A673 (cell line): Measurements from ENCODE around the gene ALPI. TPM values are rescaled to one million over a fixed set of nuclear protein-coding genes. Genes with fewer than 3 reads are reported as not detected.

Experiments used
- BruUV-seq: library from RNA; stranded (reverse); fragments of 400-500 nt; replicated peaks from 2 replicates; lab custom pipeline; 2021; lab: Mats Ljungman, UMichigan
- CTCF ChIA-PET: fragments of 300-600 bp; sonication (Branson Sonifier 250); formaldehyde crosslinking; loops from one replicate; lab custom pipeline; 2022; ENCODE audit warnings: antibody characterized with exemption; lab: Charles Lee
- POLR2A ChIA-PET: fragments of 300-600 bp; sonication (Branson Sonifier 250); formaldehyde crosslinking; loops from one replicate; lab custom pipeline; 2022; ENCODE audit warnings: antibody characterized with exemption; ENCODE audit not compliant: low non-redundant PET; lab: Charles Lee
- DNase-seq: peaks from one replicate; pipeline ENCODE4 v3.0.0-alpha.2; 2015; ENCODE audit warnings: low spot score
- H3K27ac ChIP-seq: fragments of 200-600 bp; sonication (generic); 2 replicates; pipeline ENCODE4 v1.5.1; 2016; ENCODE audit warnings: mixed run types, low read depth, mild to moderate bottlenecking, mixed read lengths, antibody characterized with exemption, low read length; ENCODE audit not compliant: poor library complexity, severe bottlenecking
- H3K27me3 ChIP-seq: fragments of 200-600 bp; sonication (generic); replicated peaks from 2 replicates; pipeline ENCODE4 v1.6.1; 2017; ENCODE audit warnings: mixed run types, low read depth, mild to moderate bottlenecking, mixed read lengths, antibody characterized with exemption, low read length; ENCODE audit not compliant: insufficient read depth, poor library complexity
- H3K36me3 ChIP-seq: fragments of 200-600 bp; sonication (generic); 2 replicates; pipeline ENCODE4 v1.6.1; 2016; ENCODE audit warnings: mixed run types, mild to moderate bottlenecking, mixed read lengths, antibody characterized with exemption, low read length; ENCODE audit not compliant: insufficient read depth, poor library complexity, severe bottlenecking
- H3K4me1 ChIP-seq: fragments of 200-600 bp; sonication (generic); 2 replicates; pipeline ENCODE4 v1.6.1; 2017; ENCODE audit warnings: mixed run types, mild to moderate bottlenecking, mixed read lengths, antibody characterized with exemption, low read length; ENCODE audit not compliant: insufficient read depth, poor library complexity, severe bottlenecking
- H3K4me3 ChIP-seq: fragments of 200-600 bp; sonication (generic); 2 replicates; pipeline ENCODE4 v1.5.1; 2016; ENCODE audit warnings: low read depth, mixed run types, mild to moderate bottlenecking, mixed read lengths, low read length; ENCODE audit not compliant: poor library complexity, severe bottlenecking
- H3K9me3 ChIP-seq: fragments of 200-600 bp; sonication (generic); 2 replicates; pipeline ENCODE4 v1.6.1; 2016; ENCODE audit warnings: mixed run types, low read depth, mild to moderate bottlenecking, mixed read lengths, antibody characterized with exemption, low read length; ENCODE audit not compliant: poor library complexity, severe bottlenecking
- CTCF ChIP-seq: fragments of 300-800, 200-600 bp; sonication (generic); conservative IDR thresholded peaks from 2 replicates; pipeline ENCODE4 v1.5.1; 2017; ENCODE audit warnings: low read depth, mild to moderate bottlenecking, antibody characterized with exemption, low read length, moderate library complexity, mixed read lengths
- EZH2 ChIP-seq: fragments of 200-600 bp; sonication (generic); IDR thresholded peaks from 2 replicates; pipeline ENCODE4 v1.6.1; 2017; ENCODE audit warnings: borderline replicate concordance, low read depth, mild to moderate bottlenecking, mixed read lengths, antibody characterized with exemption, low read length; ENCODE audit not compliant: poor library complexity, severe bottlenecking
- intact Hi-C: fragments of 100-400 bp; cut with micrococcal nuclease; formaldehyde crosslinking; loops from one replicate; pipeline ENCODE4 v1.10.0; 2022; ENCODE audit not compliant: unreplicated experiment
- total RNA-seq: library from RNA; stranded (reverse); gene quantifications from 2 replicates; pipeline ENCODE4 v1.2.3, GENCODE V29; 2021

Gene ALPI
- total RNA-seq, 1 experiment from 2014 or later = not detected

GRCh38 chr2:232486558-232487384 is 30.8 kb downstream of the ALPI start:
- Histone ChIP-seq H3K36me3 (no peaks in the 10 kb centered on the region), H3K4me3 (peak overlapping the region; percentile 40), H3K9me3 (no peaks in the 10 kb centered on the region), H3K27me3 (peaks cover 50% of the 10 kb centered on the region), H3K4me1 (no peaks in the 10 kb centered on the region), H3K27ac (no peak overlapping the region)
- ChIA-PET POLR2A (no interaction called here), CTCF (no interaction called here)
- BruUV-seq = no TSS peak
- DNase-seq = no peak
- no peak for TF ChIP-seq CTCF
- TF ChIP-seq EZH2 = peak; percentile 69
- intact Hi-C loops = no loop called here

GRCh38 chr2:232487385-232488096 is 31.6 kb downstream of the ALPI start, which contains the start of gene ECEL1:
Gene ECEL1 (minus strand): TSS chr2:232487834. CDS start chr2:232486653, 1,181 bp downstream.
- CTCF ChIA-PET = no interaction called here
- Histone ChIP-seq H3K4me3 (peak within 1 kb of the TSS; percentile 40), H3K9me3 (no peaks in the 10 kb centered on the region), H3K27me3 (peaks cover 50% of the 10 kb centered on the region), H3K36me3 (no peaks in the 10 kb centered on the region), H3K4me1 (no peaks in the 10 kb centered on the region), H3K27ac (no peak within 1 kb of the TSS)
- no TSS peak for BruUV-seq
- no peak for DNase-seq
- TF ChIP-seq EZH2 (peak; percentile 13), CTCF (no peak)
- intact Hi-C loops = no loop called here
- POLR2A ChIA-PET = no interaction called here

GRCh38 chr2:232488097-232488711 is 32.3 kb downstream of the ALPI start:
- Histone ChIP-seq H3K36me3 (no peaks in the 10 kb centered on the region), H3K4me3 (no peak overlapping the region), H3K4me1 (no peaks in the 10 kb centered on the region), H3K27ac (no peak overlapping the region), H3K9me3 (no peaks in the 10 kb centered on the region), H3K27me3 (peaks cover 50% of the 10 kb centered on the region)
- no peak for TF ChIP-seq EZH2
- no peak for TF ChIP-seq CTCF
- ChIA-PET CTCF (no interaction called here), POLR2A (no interaction called here)
- BruUV-seq = no TSS peak
- intact Hi-C loops = no loop called here
- no peak for DNase-seq
